Measurements from ENCODE around the gene TPM2. TPM values are rescaled to one million over a fixed set of nuclear protein-coding genes. Genes with fewer than 3 reads are reported as not detected.

Gene TPM2
- total RNA-seq, 1 experiment from 2014 or later = 12.1 TPM

GRCh38 chr9:35718721-35719511, 29.2 kb upstream of the TPM2 start:
- no peak for DNase-seq (ENCODE audit: low read depth)

GRCh38 chr9:35717132-35717870, 27.6 kb upstream of the TPM2 start:
- DNase-seq (ENCODE audit: low read depth) = no peak

GRCh38 chr9:35716230-35716629, 26.5 kb upstream of the TPM2 start:
- peak; percentile 60 for DNase-seq (ENCODE audit: low read depth)

- no peak for DNase-seq (ENCODE audit: low read depth)
Observed at GRCh38 chr9:35714579-35715252, 25.0 kb upstream of the TPM2 start.

- no peak for DNase-seq (ENCODE audit: low read depth)
Observed at GRCh38 chr9:35714123-35714522, 24.4 kb upstream of the TPM2 start.

- no peak for DNase-seq (ENCODE audit: low read depth)
Observed at GRCh38 chr9:35713578-35713977, 23.9 kb upstream of the TPM2 start.

- peak; percentile 29 for DNase-seq (ENCODE audit: low read depth)
Observed at GRCh38 chr9:35712762-35713400, 23.2 kb upstream of the TPM2 start.

GRCh38 chr9:35711501-35712428, 22.0 kb upstream of the TPM2 start:
- no peak for DNase-seq (ENCODE audit: low read depth)

- DNase-seq (ENCODE audit: low read depth) = no peak
Observed at GRCh38 chr9:35710818-35711500, 21.2 kb upstream of the TPM2 start.

GRCh38 chr9:35708146-35708545, 18.4 kb upstream of the TPM2 start:
- DNase-seq (ENCODE audit: low read depth) = no peak

- no peak for DNase-seq (ENCODE audit: low read depth)
Observed at GRCh38 chr9:35706951-35707350, 17.2 kb upstream of the TPM2 start.

- DNase-seq (ENCODE audit: low read depth) = no peak
Observed at GRCh38 chr9:35705836-35706430, 16.2 kb upstream of the TPM2 start.

- no peak for DNase-seq (ENCODE audit: low read depth)
Observed at GRCh38 chr9:35705372-35705771, 15.6 kb upstream of the TPM2 start.

- no peak for DNase-seq (ENCODE audit: low read depth)
Observed at GRCh38 chr9:35703906-35704672, 14.4 kb upstream of the TPM2 start.

GRCh38 chr9:35702696-35703095, 13.0 kb upstream of the TPM2 start:
- no peak for DNase-seq (ENCODE audit: low read depth)

- DNase-seq (ENCODE audit: low read depth) = no peak
Observed at GRCh38 chr9:35700942-35701341, 11.2 kb upstream of the TPM2 start.

- DNase-seq (ENCODE audit: low read depth) = no peak
Observed at GRCh38 chr9:35700031-35700430, 10.3 kb upstream of the TPM2 start.

GRCh38 chr9:35698231-35698630, 8.5 kb upstream of the TPM2 start:
- DNase-seq (ENCODE audit: low read depth) = no peak

GRCh38 chr9:35697486-35697885, 7.8 kb upstream of the TPM2 start:
- no peak for DNase-seq (ENCODE audit: low read depth)

All from M059J (cell line).